ENCODE measurements around the gene ERBB2. TPM values are rescaled to one million over a fixed set of nuclear protein-coding genes. Genes with fewer than 3 reads are reported as not detected.
A peak's percentile ranks its signal among the peaks of the same experiment; 100 is the strongest.

The ERBB2 gene
- total and polyA plus RNA-seq, 2 of the 13 experiments (the other 11 are each of a cell fraction or from before 2014, with no cell fraction given) = 57.7 to 64.1 TPM

DNA sequence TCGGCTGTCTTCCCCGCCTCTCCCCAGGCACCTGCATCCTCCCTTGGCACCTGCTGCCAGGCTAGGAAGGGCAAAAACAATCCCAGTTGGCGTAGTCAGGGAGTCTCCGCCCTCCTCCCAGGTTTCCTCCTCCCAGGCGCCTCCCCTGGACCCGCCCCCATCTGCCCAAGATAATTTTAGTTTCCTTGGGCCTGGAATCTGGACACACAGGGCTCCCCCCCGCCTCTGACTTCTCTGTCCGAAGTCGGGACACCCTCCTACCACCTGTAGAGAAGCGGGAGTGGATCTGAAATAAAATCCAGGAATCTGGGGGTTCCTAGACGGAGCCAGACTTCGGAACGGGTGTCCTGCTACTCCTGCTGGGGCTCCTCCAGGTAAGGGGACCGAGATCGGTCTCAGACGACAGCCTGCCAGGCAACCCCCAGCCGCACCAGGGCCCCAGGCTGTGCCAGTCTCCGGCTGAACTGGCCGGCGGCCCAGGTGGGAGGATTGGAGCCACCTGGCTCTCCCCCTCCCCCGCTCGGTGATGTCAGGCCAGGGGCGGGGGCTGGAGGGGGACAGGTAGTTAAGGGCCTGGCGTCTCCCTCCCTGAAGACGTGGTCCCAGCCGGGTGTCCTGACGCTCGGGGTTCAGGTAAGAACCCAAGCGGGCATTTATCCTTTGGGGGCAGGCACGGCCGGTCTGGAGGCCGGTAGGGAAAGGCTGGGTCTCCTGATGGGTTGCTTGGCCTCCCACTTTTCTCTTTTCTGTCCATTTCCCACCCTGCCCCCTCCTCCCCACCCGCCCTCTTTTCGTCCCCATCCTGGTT is 38.1 kb downstream of the ERBB2 start, which contains the start of gene GRB7 (continued):
- TF ChIP-seq ZEB1 (IDR thresholded peaks at IDR 0.05; ENCODE audit: insufficient replicate concordance, low read depth) (peak; percentile 73), ZNF563 (CRISPR knock-in tag; IDR thresholded peaks at IDR 0.05) (peak; percentile 79; the same call in 1 of the 2 replicates), ZNF574 (CRISPR knock-in tag; IDR thresholded peaks at IDR 0.05) (peak; percentile 51; the same call in 1 of the 2 replicates), ZNF776 (CRISPR knock-in tag; IDR thresholded peaks at IDR 0.05) (0 out of 2 replicates have a peak, but pooled peaks have one; percentile 17), NCOA1 (CRISPR knock-in tag; IDR thresholded peaks at IDR 0.05) (peak; percentile 95), PCBP1 (IDR thresholded peaks at IDR 0.05; ENCODE audit: borderline replicate concordance, low read depth, low read length) (peak; percentile 85), TBX2 (CRISPR knock-in tag; IDR thresholded peaks at IDR 0.05; ENCODE audit: borderline replicate concordance) (peak; percentile 64), CAMTA2 (CRISPR knock-in tag; IDR thresholded peaks at IDR 0.05; ENCODE audit: borderline replicate concordance) (no peak; the same call in 1 of the 2 replicates), TSC22D2 (CRISPR knock-in tag; IDR thresholded peaks at IDR 0.05; ENCODE audit: borderline replicate concordance) (no peak), NFE2L1 (CRISPR knock-in tag; IDR thresholded peaks at IDR 0.05; ENCODE audit: borderline replicate concordance) (no peak), ZNF343 (CRISPR knock-in tag; IDR thresholded peaks at IDR 0.05) (0 out of 2 replicates have a peak, but pooled peaks have one; percentile 48), CBX1 (IDR thresholded peaks at IDR 0.05; ENCODE audit: low read depth) (no peak), MBD4 (IDR thresholded peaks at IDR 0.05; ENCODE audit: borderline replicate concordance, low read length) (no peak), GABPA (IDR thresholded peaks at IDR 0.05; ENCODE audit: low read depth, low read length) (no peak), GABPA (CRISPR knock-in tag; IDR thresholded peaks at IDR 0.05; ENCODE audit: low read depth) (0 out of 2 replicates have a peak, but pooled peaks have one; percentile 42), ZBTB20 (CRISPR knock-in tag; IDR thresholded peaks at IDR 0.05; ENCODE audit: borderline replicate concordance, low read depth) (no peak), SRSF1 (optimal IDR thresholded peaks at IDR 0.05; ENCODE audit: low read depth, low read length) (peak; percentile 89), ZNF121 (CRISPR knock-in tag; IDR thresholded peaks at IDR 0.05) (peak; percentile 48; the same call in 1 of the 2 replicates), KDM5A (IDR thresholded peaks at IDR 0.05; ENCODE audit: borderline replicate concordance, low read length) (peak; percentile 1; the same call in 1 of the 2 replicates)
- TF ChIP-seq, protein P1, sequence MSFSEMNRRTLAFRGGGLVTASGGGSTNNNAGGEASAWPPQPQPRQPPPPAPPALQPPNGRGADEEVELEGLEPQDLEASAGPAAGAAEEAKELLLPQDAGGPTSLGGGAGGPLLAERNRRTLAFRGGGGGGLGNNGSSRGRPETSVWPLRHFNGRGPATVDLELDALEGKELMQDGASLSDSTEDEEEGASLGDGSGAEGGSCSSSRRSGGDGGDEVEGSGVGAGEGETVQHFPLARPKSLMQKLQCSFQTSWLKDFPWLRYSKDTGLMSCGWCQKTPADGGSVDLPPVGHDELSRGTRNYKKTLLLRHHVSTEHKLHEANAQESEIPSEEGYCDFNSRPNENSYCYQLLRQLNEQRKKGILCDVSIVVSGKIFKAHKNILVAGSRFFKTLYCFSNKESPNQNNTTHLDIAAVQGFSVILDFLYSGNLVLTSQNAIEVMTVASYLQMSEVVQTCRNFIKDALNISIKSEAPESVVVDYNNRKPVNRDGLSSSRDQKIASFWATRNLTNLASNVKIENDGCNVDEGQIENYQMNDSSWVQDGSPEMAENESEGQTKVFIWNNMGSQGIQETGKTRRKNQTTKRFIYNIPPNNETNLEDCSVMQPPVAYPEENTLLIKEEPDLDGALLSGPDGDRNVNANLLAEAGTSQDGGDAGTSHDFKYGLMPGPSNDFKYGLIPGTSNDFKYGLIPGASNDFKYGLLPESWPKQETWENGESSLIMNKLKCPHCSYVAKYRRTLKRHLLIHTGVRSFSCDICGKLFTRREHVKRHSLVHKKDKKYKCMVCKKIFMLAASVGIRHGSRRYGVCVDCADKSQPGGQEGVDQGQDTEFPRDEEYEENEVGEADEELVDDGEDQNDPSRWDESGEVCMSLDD (CRISPR knock-in tag; IDR thresholded peaks at IDR 0.05; ENCODE audit: borderline replicate concordance) = peak; percentile 67; the same call in 1 of the 2 replicates
- TF ChIP-seq, protein P2, sequence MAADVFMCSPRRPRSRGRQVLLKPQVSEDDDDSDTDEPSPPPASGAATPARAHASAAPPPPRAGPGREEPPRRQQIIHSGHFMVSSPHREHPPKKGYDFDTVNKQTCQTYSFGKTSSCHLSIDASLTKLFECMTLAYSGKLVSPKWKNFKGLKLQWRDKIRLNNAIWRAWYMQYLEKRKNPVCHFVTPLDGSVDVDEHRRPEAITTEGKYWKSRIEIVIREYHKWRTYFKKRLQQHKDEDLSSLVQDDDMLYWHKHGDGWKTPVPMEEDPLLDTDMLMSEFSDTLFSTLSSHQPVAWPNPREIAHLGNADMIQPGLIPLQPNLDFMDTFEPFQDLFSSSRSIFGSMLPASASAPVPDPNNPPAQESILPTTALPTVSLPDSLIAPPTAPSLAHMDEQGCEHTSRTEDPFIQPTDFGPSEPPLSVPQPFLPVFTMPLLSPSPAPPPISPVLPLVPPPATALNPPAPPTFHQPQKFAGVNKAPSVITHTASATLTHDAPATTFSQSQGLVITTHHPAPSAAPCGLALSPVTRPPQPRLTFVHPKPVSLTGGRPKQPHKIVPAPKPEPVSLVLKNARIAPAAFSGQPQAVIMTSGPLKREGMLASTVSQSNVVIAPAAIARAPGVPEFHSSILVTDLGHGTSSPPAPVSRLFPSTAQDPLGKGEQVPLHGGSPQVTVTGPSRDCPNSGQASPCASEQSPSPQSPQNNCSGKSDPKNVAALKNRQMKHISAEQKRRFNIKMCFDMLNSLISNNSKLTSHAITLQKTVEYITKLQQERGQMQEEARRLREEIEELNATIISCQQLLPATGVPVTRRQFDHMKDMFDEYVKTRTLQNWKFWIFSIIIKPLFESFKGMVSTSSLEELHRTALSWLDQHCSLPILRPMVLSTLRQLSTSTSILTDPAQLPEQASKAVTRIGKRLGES (CRISPR knock-in tag; IDR thresholded peaks at IDR 0.05; ENCODE audit: borderline replicate concordance) = peak; percentile 82
